HG03469 (cell line): ENCODE measurements around the gene CAMK1.
"Not testable (repeated sequence)": the region's sequence is repeated elsewhere in the genome, so short reads cannot be mapped to it uniquely, and the experiment has no call there.

Source experiments
- ATAC-seq: cut with Tn5 transposase; IDR thresholded peaks from one replicate; pipeline ENCODE4 v1.9.1; 2021; ENCODE audit warnings: mild to moderate bottlenecking, moderate library complexity, moderate number of reproducible peaks; ENCODE audit not compliant: unreplicated experiment

CAMK1 gene

DNA sequence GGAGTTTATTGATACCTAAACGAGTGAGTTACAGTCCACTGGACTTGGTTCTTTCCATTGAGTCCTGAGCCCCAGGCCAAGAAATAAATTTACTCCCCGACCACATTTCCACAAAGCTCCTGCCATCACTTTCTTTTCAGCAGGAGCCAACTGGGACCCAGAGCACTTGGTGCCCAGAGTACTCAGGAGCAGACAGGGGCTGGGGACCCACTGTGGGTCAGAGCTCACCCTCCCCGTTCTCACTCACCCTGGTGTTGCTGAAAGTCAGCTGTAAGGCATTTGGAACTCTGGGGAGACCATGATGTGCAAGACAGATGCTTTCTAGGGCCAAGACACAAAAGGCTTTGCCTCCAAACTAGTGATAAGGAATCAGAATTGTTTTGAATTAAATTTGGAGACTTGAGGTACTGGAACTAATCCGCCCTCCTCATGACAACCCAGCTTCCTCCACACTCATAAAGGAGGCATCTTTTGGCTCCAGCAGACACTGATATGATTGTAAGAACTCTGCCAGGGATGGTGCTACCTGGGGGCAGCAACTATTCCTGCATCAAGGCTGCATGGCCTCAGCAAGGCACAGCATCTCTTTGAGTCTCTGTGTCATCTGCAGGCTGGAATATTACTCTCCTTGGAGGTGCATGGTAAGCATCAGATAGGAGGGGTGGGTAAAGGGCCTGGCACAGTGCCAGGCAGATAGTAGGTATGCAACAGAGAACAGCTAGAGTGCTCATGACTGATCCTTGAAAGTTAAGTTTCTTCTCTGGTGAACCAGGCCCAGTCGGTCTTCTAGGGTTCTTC, 7.3 kb upstream of the CAMK1 start:
- no peak for ATAC-seq

DNA sequence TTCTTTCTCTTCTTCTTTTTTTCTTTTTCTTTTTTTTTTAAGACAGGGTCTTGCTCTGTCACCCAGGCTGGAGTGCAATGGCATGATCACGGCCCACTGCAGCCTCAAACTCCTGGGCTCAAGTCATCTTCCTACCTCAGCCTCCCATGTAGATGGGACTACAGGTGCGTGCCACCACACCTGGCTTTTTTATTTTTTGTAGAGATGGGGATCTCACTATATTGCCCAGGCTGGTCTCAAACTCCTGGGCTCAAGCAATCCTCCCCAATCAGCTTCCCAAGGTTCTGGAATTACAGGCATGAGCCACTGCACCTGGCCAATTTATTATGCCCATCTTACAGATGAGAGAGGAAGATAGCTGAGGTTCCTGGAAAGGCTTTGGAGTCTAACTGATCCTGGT, 1.3 kb upstream of the CAMK1 start:
- ATAC-seq, result not testable (repeated sequence)

- no peak for ATAC-seq
Measured at GRCh38 chr3:9770276-9770812, 597 bp upstream of the CAMK1 start.

- no peak for ATAC-seq
Measured at GRCh38 chr3:9769012-9769411, 735 bp downstream of the CAMK1 start.

DNA sequence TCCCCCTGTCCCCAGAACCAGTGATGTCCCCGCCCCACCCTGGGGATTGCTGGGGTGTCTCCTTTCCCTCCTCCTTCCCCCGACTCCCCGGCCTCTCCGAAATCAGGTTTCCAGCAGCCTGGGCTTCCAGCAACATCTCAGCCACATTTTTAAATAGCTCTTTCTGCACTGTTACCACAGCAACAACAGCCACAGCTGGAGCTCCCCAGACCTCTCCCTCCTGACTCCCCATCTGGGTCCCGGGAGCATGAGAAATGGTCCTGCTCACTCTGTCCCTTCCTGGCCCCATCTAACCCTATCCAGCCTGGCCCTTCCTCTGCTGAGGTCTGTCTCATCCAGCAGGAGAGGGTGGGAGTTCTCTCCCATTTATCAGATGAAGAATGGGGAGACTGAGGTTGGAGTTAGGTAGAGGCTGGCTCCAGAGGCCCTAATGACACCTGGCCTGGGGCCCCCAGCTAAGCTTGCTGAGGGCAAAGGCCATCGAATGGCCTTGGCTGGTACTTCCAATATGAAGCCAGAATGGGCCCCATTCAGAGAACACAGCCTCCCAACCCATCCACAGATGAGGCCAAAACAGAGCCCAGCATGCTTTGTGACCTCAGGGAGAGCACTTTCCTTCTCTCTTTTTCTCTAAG, 1.5 kb downstream of the CAMK1 start:
- no peak for ATAC-seq

GRCh38 chr3:9767418-9767817, 2.3 kb downstream of the CAMK1 start:
- ATAC-seq, result no peak

DNA sequence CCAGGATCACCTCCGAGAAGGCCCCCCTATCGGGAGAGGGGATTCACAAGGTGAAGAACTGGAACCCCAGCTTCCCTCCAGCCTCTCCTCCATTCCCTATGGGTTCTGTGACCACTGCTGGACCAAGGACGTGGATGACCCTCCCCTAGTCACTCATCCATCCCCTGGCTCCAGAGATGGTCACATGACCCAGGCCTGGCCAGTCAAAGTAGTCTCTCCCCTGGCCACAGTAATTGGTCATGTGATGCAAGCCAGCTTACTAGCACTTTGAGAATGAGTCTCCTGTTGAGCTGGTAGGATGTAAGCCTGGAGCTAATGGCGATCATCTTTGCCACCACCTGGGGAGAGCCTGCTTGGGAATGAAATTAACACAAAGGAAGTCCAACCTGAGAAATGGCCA, 3.9 kb downstream of the CAMK1 start:
- no peak for ATAC-seq

DNA sequence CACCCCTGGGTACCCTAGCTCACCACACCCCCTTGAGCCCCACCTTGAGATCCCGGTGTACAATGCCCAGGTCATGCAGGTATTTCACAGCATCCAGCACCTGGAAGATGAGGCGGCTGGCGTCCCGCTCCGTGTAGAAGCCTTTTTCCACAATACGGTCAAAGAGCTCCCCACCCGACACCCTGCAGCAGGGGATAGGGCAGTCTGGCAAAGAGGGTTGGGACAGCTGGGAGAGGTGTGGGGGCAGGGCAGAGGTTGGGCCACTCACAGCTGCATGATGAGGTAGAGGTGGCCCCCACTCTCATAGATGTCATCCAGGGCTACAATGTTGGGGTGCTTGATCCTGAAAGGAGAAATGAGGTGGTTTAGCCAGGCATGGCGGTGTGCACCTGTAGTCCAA, 6.9 kb downstream of the CAMK1 start:
- no peak for ATAC-seq

DNA sequence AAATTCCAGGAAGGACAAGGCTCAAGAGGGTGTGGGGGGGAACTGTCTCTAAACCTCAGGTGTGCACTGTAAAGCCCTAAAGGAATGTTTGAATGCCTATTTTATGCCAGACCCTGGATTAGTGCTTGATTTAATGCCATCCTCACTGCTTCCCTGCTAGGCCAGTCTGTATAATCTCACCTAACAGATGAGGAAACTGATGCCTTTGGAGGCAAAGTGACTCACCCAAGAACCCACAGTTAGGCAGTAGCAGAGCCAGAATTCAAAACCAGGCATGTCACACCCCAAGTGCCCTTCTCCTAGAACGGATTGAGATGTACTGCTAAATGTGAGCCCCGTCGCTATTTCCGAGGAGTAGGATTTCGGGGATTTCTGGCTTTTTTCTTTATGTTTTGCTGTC, 7.8 kb downstream of the CAMK1 start:
- ATAC-seq, result no peak

- ATAC-seq, result no peak
Measured at GRCh38 chr3:9760779-9761505, 8.8 kb downstream of the CAMK1 start.

DNA sequence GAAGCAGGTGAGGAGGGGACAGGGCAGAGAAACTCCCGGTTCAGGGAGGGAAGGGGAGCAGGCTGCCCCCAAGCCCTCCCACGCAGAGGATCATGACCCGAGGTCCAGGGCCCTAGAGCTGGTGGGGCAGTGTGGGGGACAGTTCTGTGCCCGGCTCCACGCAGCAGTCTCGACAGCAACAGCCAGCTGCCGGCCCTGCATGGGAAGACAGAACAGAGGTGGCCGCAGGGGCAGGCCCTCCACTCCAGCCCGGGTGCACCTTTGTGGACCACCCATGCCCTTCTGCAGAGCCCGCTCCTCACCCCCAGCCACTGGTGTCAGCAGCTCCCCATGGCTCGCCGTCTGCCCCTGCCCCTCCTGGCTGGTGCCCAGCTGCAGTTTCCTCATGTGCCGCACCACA, 12.3 kb downstream of the CAMK1 start:
- ATAC-seq, result no peak

- no peak for ATAC-seq
Measured at GRCh38 chr3:9754678-9755077, 15.1 kb downstream of the CAMK1 start.

- ATAC-seq, result no peak
Measured at GRCh38 chr3:9750556-9751411, 19.0 kb downstream of the CAMK1 start.

- ATAC-seq, result peak; percentile 69
Measured at GRCh38 chr3:9749645-9750555, 19.8 kb downstream of the CAMK1 start, which contains the start of gene OGG1. TSS of gene OGG1 (plus strand) at chr3:9749952. CDS start at chr3:9750287, 335 bp downstream.

GRCh38 chr3:9749296-9749644, 20.5 kb downstream of the CAMK1 start:
- no peak for ATAC-seq

DNA sequence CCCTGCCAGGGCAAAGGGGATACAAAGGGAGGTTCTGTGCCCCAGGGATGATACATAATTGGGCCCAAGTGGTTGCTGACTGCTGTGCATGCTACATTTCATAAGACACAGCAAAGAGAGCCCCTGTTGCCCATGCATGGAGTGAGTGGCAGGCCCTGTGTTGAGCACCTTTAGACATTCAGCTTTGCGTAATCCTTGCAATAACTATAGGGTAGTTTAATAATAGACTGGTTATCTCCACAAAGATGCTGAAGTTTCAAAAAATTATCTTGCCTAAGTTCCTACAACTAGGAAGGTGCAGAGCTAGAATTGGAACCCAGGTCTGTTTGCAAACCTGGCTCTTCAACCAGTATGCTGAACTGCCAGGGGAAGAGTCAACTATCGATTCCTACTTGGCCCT, 21.7 kb downstream of the CAMK1 start:
- no peak for ATAC-seq

GRCh38 chr3:9747267-9747666, 22.5 kb downstream of the CAMK1 start:
- ATAC-seq, result no peak

- ATAC-seq, result no peak
Measured at GRCh38 chr3:9746330-9746729, 23.4 kb downstream of the CAMK1 start.

DNA sequence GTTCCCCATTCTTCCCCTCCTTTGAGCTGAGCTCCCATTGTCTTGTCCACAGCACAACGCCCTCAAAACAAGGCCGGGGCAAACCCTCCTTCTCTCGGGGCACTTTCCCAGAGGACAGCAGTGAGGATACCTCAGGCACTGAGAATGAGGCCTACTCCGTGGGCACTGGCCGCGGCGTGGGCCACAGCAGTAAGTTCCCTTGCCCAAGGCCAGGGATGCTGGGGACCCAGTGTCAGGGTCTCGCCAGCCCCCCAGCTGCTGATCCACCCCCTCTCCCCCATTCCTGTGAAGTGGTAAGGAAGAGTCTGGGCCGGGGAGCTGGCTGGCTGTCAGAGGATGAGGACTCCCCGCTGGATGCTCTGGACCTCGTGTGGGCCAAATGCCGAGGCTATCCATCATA, 24.2 kb downstream of the CAMK1 start:
- ATAC-seq, result no peak

DNA sequence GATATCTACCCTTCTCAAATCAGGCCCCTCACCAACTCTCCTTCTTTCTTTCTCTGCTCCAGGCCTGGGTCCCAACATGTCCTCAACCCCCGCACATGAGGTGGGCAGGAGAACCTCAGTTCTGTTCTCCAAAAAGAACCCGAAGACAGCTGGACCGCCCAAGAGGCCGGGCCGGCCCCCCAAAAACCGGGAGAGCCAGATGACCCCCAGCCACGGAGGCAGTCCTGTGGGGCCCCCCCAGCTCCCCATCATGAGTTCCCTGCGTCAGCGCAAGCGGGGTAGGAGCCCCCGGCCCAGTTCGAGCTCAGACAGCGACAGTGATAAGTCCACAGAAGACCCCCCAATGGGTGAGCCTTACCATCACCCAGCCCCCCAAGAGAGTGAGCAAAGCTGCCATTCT, 25.6 kb downstream of the CAMK1 start:
- no peak for ATAC-seq
